AG04449 (cell line): Measurements from ENCODE around the gene UFD1.

Experiments
- CTCF ChIA-PET: fragments of 350-600 bp; formaldehyde crosslinking; extraction: SDS; loops from one replicate; lab custom pipeline; 2021; ENCODE audit warnings: antibody characterized with exemption; lab: Yijun Ruan, JAX
- POLR2A ChIA-PET: fragments of 400-600, 350-600 bp; formaldehyde crosslinking; extraction: SDS; loops from one replicate; lab custom pipeline; 2020; ENCODE audit warnings: antibody characterized with exemption, inconsistent platforms; lab: Yijun Ruan, JAX
- DNase-seq: peaks from one replicate; pipeline ENCODE4 v3.0.0-alpha.2; 2010; ENCODE audit warnings: low read depth, low spot score
- H3K4me3 ChIP-seq: 2 replicates; pipeline ENCODE4 v1.5.1; 2011; ENCODE audit warnings: low read depth, mild to moderate bottlenecking, control low read depth, low read length
- TF ChIP-seq, protein P1 (sequence below): IDR thresholded peaks from one replicate; pipeline ENCODE4 v1.5.1; 2011; ENCODE audit warnings: mild to moderate bottlenecking, moderate library complexity, low read length, control low read depth, inconsistent platforms; ENCODE audit not compliant: insufficient read depth; ENCODE audit errors: missing control alignments

The UFD1 gene

DNA sequence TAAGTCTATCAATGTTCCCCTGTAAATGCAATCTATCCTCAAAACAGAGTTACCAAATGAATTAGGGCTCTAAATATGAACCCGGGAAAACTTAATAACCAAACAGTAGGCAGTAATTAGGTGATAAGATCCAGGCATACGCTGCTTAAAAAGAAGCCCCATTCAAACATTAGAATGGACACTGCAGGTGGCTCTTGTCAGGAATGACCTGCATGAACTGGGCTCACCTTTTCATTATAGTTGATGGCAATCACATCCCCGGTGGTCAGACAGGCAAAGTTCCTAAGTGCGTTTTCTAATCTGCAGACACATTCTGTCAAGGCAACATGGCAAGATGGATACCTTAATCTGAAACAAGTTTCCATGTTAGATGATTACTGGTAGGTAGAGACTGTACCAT, 14.0 kb downstream of the UFD1 start:
- DNase-seq = no peak
- POLR2A ChIA-PET = no interaction called here
- no peak overlapping the region for H3K4me3 ChIP-seq
- TF ChIP-seq, protein P1, sequence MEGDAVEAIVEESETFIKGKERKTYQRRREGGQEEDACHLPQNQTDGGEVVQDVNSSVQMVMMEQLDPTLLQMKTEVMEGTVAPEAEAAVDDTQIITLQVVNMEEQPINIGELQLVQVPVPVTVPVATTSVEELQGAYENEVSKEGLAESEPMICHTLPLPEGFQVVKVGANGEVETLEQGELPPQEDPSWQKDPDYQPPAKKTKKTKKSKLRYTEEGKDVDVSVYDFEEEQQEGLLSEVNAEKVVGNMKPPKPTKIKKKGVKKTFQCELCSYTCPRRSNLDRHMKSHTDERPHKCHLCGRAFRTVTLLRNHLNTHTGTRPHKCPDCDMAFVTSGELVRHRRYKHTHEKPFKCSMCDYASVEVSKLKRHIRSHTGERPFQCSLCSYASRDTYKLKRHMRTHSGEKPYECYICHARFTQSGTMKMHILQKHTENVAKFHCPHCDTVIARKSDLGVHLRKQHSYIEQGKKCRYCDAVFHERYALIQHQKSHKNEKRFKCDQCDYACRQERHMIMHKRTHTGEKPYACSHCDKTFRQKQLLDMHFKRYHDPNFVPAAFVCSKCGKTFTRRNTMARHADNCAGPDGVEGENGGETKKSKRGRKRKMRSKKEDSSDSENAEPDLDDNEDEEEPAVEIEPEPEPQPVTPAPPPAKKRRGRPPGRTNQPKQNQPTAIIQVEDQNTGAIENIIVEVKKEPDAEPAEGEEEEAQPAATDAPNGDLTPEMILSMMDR = no peak
- CTCF ChIA-PET = interaction anchor here (2.1 to 3.3 kb wide), 2 partner anchors 9 to 12 kb away, joined by 10 to 17 read pairs; no protein-coding TSS in a partner anchor

DNA sequence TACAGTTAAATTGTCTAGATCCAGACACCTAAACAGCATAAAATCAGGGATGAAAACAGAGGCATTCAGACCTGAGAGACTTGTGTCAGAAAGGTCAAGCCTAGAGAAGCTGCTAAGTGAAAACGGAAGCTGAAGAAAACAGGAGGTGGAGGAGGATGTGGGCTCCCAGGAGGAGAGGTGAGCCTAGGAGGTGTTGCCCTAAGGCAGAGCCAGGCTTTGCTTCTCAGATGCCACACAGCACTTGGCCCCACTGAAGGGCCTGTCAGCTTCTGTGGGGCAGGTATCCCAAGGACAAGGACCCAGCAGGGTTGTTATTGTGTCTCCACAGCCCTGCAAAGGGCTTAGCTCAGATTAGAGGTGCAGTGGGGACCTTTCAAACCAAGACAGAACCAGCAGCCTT, 14.4 kb downstream of the UFD1 start:
- ChIA-PET POLR2A (no interaction called here), CTCF (interaction anchor here (1.0 to 3.3 kb wide), 4 partner anchors 9 to 165 kb away, joined by 3 to 17 read pairs (median 7); no protein-coding TSS in a partner anchor)
- TF ChIP-seq, protein P1 = no peak
- H3K4me3 ChIP-seq = no peak overlapping the region
- no peak for DNase-seq

DNA sequence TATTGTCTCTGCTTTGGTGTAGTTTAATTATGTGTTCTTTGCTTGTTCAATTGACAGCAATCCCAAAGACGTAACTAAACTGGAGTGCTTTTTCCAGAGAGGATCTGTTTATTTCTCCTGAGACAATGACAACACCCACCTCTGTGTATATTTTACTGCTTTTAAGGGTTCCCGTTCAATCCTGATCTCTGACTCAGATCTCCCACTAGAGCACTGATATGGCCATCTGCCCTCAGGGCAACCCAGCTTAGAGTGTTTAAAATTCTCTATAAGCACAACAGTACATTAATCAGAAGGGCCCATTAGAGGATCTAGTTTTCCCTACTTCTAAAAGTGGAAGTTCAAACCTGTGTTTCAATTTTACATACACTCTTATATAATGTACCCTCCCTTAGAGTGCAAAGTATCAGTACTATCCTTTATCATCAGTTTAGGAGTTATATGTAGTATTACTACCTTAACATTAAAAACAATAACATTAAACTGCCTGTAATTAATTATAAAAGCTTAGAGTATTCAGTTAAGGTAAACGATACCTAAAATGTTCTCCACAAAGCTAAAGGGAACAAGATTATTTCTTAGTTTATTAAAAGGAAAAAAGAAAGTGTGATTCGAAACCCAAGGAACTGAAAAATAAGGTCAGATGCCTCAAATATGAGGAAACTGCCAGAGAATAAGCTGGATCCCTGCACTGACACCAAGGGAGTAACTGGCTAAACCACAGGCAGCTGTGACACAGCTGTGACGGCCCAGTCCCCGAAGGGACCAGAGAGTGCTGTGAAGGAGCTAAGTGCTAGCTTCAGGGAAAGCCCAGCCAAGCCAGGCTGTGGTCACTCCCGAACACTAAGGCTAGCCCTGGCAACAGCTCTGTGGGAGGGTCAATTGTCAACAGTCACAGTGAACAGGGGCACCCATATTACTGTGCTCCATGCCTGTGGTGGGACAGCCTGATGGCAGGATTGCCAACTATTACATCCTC, 15.2 kb downstream of the UFD1 start:
- DNase-seq = peak; percentile 31

DNA sequence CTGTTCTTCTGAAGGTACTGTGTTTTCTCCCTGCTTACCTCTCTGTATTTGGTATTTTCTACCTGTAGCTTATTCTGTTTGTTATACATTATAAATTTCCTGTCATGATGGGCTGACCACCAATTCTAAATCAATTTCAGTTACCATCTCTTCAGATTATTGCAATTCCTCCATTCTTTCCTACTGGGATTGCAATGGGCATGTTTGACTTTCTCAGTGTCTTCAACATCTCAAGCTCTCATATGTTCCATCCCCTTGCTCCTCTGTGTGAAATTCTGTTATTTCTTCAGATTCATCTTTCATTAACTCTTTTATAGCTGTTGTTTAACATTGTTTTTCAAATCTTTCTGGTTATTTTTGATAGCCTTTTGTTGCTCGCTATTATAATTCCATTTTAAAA, 16.0 kb downstream of the UFD1 start:
- ChIA-PET POLR2A (interaction anchor here (1.1 kb wide), 1 partner anchor 10 kb away, joined by 3 read pairs; no protein-coding TSS in a partner anchor), CTCF (interaction anchor here (1.2 to 3.3 kb wide), 3 partner anchors 11 to 168 kb away, joined by 4 to 17 read pairs (median 8); no protein-coding TSS in a partner anchor)
- TF ChIP-seq, protein P1 = no peak
- no peak overlapping the region for H3K4me3 ChIP-seq
- DNase-seq = no peak

More for the DNA sequence above, 15.2 kb downstream of the UFD1 start:
- ChIA-PET CTCF (interaction anchor here (1.0 to 3.3 kb wide), 6 partner anchors 10 to 167 kb away, joined by 3 to 17 read pairs (median 6); no protein-coding TSS in a partner anchor), POLR2A (interaction anchor here (1.1 kb wide), 1 partner anchor 9 kb away, joined by 3 read pairs; no protein-coding TSS in a partner anchor)
- TF ChIP-seq, protein P1 = no peak
- no peak overlapping the region for H3K4me3 ChIP-seq

DNA sequence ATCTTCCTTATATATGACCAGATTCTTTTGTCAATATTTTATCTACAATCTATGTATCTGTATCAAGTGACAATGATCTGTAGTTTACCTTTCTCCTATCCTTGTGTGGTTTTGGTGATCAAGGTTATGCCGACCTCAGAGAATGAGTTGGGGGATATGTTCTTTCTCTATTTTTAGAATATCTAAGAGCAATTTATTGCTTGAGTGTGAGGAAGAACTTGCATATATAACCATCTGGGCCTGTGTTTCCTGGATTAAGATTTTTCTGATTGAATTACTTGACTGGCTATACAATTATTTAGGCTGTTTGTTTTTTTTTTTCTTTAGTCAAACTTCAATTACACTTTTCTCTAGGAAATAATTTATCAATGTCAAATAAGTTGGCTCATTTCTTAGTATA, 17.5 kb downstream of the UFD1 start:
- no peak for DNase-seq
- POLR2A ChIA-PET = no interaction called here

More for the DNA sequence above, 17.5 kb downstream of the UFD1 start:
- H3K4me3 ChIP-seq = no peak overlapping the region
- CTCF ChIA-PET = interaction anchor here (1.2 kb wide), 1 partner anchor 12 kb away, joined by 4 read pairs; no protein-coding TSS in a partner anchor
- TF ChIP-seq, protein P1 = no peak
